NCI-H128 (cell line): ENCODE results near the gene PHYHIPL.

Source experiments
- DNase-seq: peaks from one replicate; lab custom pipeline; 2025; ENCODE audit not compliant: unreplicated experiment; lab: John Stamatoyannopoulos, UW

Gene PHYHIPL

DNA sequence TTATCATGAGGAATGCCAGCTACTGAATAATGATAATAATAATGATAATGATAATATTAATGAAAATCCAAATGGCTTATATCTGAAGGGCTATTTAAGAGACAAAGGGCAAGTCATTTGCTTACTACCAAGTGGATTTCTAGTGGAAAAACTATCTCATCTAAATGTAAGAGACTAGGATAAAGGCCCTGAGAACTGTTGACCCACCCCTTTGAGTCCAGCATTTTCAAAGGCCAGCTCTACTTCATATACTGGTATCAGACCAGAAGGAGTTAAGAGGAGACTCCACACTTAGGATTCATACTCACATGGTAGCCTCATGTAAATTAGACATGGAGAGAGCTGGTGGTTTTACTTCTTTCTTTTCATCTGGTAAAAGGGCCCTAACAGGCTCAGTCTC, 76.0 kb downstream of the PHYHIPL start:
- no peak for DNase-seq

DNA sequence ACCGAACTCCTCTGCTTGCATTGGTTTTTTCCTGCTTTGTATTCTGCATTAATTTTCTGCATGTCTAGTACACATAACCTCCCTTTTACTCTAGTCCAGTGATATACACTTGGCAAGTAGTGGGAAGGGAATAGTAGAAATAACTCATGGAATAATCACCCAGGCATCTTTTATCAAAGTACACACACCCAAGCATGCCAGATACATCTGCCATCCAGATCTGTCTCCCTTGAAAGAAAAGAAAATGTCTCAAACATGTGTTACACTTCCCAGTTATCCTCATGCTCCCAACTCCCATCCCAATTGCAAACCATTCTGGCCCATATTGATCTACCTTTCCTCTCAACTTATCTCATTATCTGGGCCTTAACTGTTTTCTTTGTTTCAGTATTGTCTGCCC, 79.0 kb downstream of the PHYHIPL start:
- DNase-seq = no peak

DNA sequence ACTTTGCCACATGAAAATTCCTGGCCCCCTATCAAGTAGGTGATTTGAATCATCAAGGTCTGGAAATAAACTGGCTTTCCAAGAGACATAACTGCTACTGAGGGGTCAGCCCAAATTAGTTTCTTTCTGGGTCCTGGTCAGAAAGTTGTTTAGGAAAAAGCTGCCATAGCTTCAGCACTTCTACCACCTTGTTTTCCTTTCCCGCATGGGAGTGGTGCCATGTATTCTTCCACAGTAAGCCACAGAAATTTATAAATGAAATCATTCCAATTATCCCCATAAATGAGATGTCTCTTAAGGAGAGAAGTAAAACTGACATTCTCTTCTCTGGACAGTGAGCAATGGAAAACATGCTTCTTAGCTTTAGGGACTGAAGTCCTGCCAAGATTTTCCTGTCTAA, 80.8 kb downstream of the PHYHIPL start:
- no peak for DNase-seq

DNA sequence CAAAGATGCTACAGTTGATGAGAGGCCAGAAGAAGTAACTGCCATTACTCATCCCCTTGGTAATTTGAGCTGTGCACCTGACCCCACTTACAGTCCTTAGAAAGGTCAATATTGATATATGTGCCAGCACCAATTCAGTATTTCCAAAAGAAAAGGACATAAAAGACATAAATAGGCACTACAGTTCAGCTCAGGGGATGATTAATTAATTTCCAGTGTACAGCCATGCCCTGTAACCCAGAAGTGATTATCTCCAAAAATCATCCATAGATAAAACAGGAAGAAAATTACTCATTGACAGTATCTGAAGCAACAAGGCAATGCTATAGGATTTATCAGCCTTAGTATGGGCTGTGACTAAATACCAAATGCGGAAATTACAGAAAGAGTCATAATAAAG, 82.4 kb downstream of the PHYHIPL start:
- no peak for DNase-seq

DNA sequence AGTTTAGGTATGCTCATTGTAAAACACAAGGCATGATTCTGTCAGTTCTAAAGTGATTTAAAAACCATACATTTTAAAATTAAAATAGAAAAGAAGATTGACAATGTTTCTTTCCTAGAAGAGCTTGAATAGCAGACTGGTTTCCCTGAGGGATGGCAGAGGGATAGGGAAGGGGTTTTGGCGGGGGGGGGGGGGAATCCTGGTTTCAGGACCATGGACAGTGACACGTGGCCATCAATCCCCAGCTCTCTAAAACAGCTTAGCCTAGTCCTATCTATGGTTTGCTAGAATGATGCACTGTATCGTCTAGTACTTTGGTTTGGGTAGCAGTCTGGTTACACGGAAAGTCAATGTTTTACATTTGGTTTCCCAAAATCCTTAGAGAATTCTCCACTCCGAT, 88.7 kb downstream of the PHYHIPL start:
- no peak for DNase-seq

DNA sequence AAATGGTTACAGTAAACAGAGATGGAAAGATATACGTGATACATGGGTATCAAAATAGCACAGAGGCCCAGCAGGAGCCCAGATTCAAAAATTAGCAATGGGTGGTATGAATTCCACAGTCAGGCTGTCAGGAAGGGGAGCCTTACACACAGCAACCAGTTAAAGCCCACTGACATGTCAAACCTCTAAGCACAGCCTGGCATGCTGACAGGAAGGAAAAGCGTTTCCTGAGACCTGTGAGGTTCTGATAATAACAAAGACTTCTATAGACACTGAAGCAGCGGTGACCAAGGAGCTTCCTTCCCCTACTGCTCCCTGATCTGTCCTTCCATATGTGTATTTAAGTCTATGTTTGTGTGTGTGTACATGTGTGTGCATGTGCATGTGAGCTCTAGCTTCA, 89.9 kb downstream of the PHYHIPL start:
- no peak for DNase-seq

DNA sequence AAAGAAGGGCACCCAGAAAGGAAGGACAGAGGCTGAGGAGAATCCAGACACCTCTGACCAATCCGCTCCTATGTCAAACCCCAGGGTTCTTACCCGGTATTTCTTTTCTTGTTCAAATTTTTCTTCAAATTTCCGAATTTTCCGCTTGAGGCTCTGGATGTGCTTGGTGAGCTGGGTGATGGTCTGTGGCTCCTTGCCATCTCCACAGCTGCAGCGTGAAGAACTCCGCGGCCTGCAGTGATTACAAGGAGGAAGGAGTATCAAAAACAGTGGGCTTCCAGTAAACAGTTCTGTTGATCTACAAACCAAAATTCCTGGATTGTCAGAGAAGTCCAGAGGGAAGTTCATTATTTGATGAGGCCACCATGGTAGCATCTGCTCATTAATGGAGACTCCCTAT, 92.0 kb downstream of the PHYHIPL start:
- DNase-seq = no peak

DNA sequence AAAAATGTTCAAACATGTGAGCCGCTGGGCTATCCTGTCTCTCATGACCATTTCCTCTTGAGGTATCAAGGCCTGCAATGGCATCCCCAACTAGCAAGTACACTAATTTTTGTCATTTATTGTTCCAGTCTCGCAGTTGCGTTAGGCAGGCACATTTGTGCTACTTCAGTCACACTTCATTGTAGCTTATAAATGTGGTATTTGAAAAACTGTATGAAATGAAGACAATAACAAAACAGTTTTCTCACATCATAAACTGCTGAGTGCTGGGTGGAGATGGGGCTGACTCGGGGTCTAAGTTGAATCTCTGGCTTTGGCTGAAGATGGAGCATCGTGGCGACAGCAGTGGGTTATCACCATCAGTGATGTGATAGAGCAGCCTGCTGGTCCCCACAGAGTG, 93.2 kb downstream of the PHYHIPL start:
- DNase-seq = no peak

DNA sequence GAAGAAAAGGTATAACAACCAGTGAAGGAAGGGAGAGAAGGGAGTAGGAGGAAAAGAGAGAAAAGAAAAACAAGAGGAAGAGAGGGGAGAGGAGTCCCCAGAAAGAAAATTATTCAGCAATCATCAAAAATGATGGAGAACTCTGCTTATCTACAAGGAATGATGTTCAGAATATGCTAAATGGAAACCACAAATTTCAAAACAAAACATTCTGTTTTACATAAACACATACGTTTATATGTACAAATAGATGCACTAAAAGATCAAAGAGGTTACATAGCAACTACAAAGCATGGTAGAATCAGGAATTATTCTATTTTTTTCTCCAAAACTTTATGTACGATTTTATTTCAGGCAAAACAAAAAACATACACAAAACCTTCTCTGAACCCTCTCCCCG, 94.0 kb downstream of the PHYHIPL start:
- no peak for DNase-seq

DNA sequence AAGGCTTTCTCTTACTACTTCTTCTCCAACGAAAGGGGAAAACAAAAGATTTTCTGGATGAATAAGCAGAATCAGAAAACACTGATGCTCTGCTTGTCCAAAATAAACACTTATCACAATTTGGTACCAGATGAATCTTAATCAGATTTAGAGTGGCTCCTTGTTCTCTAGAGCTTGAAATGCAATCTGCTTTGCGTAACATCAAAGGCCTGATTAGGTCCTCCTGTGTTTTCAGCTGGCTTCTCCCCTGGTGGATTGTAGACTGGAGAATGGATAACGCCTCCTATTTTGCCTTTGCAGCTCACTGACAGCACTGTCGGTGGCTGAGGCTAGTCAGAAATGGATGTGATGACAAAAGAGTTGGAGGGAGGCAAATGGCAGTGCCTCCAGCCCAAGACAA, 94.7 kb downstream of the PHYHIPL start:
- DNase-seq = no peak

DNA sequence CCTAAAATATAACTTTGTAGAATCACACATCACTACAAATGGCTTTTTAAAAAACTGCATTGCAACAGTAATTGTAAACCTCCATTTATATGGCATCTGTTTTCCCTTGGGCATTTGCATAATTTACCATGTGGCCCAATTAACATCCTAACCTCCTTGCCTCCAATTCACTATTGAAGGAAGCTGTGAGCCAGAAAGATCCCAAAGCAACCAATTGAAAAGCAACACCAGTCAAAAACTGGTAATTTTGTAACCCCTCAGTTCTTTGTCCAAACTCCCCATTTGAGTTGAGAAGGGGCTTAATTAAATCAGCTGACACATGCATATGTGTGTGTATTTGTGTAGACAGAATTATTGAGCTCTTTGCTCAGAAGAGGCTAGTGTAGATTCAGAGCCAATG, 95.6 kb downstream of the PHYHIPL start:
- DNase-seq = no peak

DNA sequence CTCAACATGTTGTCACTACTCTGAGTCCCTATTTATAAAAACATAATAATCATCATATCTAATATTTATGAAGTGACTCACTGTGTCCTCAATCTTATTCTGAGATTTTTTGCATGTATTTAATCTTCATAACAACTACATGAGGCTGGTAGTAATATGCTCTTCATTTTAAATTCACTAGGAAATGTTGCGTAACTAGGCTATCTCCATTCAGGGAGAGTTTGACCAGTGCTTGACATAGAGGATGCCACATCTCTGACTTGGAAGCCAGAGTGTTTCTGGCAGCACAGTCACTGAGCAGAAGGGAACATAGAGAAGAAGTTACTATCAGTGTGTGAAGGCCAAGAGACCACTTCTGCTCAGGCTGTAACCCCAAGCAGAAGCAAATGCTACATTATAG, 97.0 kb downstream of the PHYHIPL start:
- DNase-seq = no peak

DNA sequence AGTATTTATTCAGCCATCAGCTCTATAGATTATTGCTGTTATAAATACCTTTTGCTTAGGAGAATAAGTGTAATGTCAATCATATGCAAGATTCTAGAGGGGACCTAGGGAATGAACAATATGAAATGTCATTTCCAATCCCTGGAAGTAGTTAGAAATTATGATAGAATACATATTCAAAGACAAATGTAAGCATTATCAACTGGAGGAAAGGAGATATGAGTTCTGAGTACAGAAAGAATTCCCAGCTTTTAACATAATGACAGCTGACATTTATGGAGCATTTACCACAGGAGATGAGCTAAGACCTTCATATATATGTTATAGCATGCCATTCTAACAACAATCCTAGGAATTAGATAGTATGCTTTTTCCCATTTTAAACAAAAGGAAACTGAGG, 99.7 kb downstream of the PHYHIPL start:
- DNase-seq = no peak

DNA sequence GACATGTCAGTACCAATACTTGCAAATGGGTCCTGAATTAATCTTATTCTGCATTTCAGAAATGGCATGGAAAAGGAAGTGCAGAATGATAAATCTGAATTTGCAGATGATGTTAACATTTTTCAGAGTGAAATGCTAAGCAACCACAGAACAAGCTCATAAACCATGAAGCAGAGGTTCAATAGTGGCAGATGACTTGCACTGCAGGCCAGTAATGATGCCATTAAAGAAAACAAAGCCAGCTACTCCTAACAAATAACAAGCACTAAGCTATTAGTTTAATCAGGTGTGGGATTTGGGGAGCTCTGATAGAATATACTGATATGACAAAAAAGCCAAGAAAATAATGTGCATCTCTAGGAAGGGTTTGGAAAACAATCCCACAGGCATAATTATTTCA, 100.5 kb downstream of the PHYHIPL start:
- DNase-seq = no peak

DNA sequence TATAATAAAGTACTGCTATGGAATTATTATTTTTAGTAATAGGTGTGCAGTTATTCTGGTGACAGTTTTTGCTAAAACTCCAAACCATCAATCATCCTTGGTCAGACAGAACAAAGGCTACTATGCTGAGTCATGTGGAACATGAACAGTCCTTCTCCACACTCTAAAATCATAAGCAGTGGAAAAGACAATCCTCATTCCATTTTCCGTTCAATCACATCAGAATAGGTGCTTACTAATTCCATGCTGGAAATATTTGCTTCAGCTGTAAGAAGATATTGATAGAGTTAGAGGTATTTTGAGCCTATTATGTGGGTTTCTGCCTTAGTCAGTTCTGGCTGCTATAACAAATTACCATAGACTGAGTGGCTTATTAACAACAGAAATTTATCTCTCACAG, 103.0 kb downstream of the PHYHIPL start:
- no peak for DNase-seq

DNA sequence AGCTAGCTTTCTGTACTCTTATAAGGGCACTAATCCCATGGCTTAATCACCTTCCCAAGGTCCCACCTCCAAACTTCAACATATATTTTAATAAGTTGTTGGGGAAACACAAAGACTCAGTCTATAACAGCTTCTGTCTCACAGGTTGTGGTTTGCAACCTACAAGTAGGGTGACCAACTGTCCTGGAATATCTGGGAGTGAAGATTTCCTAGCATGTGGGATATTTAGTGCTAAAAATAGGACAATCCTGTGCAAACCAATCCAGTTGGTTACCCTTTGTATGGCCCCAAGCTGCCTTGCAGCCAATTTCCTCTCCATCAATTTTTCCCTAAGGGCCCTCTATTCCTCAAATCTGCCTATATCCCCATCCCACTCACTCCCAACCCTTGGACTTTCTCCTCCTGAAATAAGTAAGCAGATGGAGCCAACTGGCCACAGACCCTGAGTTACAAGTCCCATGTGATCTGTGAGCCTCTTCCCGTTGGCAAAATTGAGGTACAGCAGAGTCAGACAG, 103.6 kb downstream of the PHYHIPL start:
- DNase-seq = no peak

DNA sequence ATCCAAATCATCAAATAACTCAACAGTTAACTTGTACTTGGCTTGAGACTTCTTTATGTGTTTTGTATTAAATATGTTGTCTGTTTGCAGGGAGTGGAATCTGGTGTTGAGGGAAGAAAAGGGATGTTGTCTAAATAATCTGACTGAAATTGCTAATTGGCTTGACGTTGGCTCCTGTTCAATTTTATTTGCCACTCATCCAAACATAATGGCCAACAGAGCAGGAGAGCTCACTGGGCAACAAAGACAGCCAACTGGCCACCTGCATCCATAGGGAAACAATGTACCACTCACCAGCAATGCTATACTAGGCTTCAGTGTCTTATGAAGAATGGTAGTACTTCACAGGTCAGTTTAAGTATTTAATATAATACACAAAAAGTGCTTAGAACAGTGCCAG, 105.4 kb downstream of the PHYHIPL start:
- no peak for DNase-seq

DNA sequence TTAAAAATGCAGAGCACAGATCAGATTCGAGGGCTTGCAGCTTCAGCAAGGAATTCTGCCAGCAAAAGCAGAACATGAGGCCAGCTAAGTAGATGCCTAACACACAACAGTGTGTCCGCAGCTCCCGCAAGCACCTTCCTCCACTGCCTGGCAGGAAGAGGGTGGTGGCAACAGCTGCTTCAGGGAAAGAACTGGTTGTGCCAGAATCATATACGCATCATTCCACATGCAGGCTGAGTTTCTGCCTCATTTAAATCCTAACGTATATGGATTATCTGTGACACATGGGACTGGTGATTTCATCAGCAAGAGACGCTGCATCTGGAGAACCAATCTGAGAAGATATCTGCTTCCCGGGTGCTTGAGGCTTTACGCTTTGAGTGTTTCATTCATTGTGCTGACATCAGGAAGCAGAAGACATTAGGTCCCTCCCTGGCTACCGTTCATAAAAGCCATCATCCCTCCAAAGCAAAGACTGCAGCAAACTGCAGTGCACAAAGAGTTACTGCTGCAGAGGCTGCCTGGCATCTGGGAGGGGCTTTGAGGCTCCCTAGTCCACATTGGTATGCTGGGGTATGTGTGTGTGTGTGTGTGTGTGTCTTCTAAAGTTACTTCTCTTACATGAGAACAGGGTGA, 107.1 kb downstream of the PHYHIPL start:
- no peak for DNase-seq

DNA sequence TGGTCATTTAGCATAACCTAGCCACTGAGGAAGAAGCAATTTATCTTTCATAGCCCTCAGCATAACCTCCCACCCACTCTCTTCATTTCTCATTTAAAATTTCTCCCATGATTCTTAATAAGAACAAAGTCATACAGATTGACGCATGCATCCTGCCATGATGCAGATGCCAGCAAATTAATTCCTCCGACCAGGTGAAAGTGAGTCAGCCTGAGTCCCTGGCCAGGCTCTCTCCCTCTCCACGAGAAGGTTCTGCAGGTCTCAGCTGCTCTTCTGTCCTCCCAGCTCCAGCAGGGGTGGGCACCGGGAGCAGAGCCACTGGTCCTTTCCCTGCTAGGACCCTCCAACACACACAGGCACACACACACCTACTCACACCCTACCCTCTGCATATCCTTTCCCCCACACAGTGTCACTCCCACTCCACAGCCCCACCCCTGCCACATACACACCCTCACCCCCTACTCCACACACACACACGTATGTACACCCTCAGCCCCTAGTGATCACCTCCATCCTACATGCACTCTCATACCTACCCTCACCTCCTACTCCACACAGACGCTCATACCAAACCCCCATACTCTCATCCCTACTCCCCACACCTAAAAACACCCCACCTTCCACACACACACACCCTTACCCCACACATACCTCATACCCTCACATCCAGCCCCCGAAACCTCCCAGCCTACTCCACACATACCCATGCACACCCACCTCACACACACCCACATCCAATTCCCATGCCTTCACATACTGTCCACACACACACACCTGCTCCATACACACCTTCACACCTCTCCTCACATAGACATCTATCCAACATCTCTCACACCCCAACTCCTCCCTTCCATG, 107.9 kb downstream of the PHYHIPL start:
- DNase-seq = no peak

DNA sequence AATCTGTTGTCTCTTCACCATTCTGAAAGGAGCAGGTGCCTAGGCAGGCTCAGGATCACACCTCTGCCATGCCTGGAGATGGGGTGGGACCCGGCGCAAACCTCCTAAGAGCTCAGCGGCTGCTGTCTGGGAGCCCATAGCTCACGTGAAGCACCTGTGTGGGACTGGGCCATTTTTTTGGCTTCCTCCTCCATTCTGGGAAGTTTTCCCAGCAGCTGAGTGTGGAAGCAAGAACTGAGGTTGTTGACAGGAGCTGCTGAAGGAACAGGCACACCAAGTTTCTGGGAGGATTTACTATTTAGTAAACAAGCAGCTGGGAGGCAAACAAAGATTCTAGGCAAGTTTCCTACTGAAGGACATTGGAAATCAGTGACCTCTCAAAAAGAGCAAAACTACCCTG, 108.6 kb downstream of the PHYHIPL start:
- no peak for DNase-seq

DNA sequence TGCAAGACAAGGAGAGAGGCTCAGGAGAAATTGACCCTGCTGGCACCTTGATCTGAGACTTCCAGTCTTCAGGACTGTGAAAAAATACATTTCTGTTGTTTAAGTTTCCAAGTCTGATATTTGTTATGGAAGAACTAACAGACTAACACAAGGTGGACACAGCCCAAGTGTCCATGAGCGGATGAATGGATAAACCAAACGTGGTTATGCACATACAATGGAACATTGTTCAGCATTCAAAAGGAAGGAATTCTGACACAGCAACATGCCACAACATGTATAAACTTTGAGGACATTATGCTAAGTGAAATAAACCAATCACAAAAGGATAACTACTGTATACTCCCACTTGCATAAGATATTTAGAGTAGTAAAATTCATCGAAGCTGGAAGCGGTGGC, 109.4 kb downstream of the PHYHIPL start:
- no peak for DNase-seq

DNA sequence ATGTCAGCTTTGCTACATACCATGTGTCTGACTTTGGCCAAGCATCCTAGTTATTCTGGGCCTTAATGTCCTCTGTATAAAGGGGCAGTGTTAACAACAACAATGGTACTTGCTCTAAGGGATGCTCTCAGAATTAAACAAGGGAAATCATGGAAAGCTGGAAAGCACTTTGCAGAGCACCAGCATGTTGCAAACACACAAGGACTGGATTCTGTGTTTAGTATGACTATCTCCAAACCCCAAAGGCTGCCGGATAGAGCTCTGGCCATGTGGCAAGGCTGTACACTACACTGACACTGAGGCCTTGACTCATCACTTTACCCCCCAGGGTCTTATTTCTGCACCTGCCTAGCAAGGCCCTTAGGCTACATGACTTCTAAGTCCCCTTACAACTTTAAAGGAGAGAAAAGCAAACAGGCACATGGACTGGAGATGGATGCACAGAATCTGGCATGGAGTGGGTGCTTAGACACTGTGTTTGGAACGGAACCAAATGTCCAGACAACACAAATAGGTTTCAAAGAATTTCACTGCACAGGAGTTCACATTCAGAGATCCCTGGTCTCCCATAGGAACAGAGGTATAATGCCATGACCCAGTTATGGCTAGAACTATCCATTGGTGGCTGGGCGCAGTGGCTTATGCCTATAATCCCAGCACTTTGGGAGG, 111.3 kb downstream of the PHYHIPL start:
- no peak for DNase-seq
